K562 (cell line): ENCODE results near the gene C1R. TPM values are rescaled to one million over a fixed set of nuclear protein-coding genes. Genes with fewer than 3 reads are reported as not detected.

Experiments used
- ATAC-seq: fragments of 200-7000 bp; cut with Tn5 transposase; 3 replicates; pipeline ENCODE4 v1.9.1; 2020; ENCODE audit warnings: moderate library complexity
- BruUV-seq: library from RNA; stranded (reverse); fragments of 400-500 nt; replicated peaks from 2 replicates; lab custom pipeline; 2021; lab: Mats Ljungman, UMichigan
- CTCF ChIA-PET: fragments of 300-600 bp; formaldehyde crosslinking; extraction: SDS; loops from one replicate; lab custom pipeline; 2021; ENCODE audit warnings: low intra/inter-chr PET ratio; lab: Yijun Ruan, JAX
- POLR2A ChIA-PET: fragments of 300-600, 350-650 bp; sonication (Branson Sonifier 250); formaldehyde crosslinking; extraction: SDS; loops from one replicate; lab custom pipeline; 2021; ENCODE audit warnings: antibody characterized with exemption, inconsistent platforms; lab: Yijun Ruan, JAX
- DNase-seq, 4 experiments: peaks; one replicate each; pipeline versions ENCODE4 v3.0.0 to v3.0.0-alpha.2; 2011 to 2018; ENCODE audit warnings: low spot score in 3 of 4, mixed read lengths in 3 of 4; ENCODE audit errors: extremely low read depth in 1 of 4
- FAIRE-seq: peaks from 2 replicates; lab custom pipeline; 2011; peaks lifted over from hg19 to GRCh38; lab: Jason Lieb, UNC
- H2AFZ ChIP-seq: 2 replicates; pipeline ENCODE4 v1.6.0; 2011; ENCODE audit warnings: low read depth, low read length, control low read depth, inconsistent platforms
- H3K27ac ChIP-seq: fragments of 200-600 bp; 3 replicates; pipeline ENCODE4 v1.8.0; 2011; ENCODE audit warnings: low read depth, mild to moderate bottlenecking, control low read depth, inconsistent platforms, low read length, moderate library complexity, mixed read lengths; ENCODE audit errors: extremely low read depth
- H3K27me3 ChIP-seq, 2 experiments: fragments of 300-600 bp in 1 of 2; 2 replicates in 1 of 2; 3 replicates in 1 of 2; pipeline versions ENCODE4 v1.6.0 to v1.8.0; 2011; ENCODE audit warnings: inconsistent platforms in 2 of 2, low read length in 2 of 2, mild to moderate bottlenecking in 1 of 2, mixed read lengths in 1 of 2, moderate library complexity in 1 of 2; ENCODE audit not compliant: control insufficient read depth in 2 of 2, insufficient read depth in 2 of 2
- H3K36me3 ChIP-seq: fragments of 300-600 bp; 3 replicates; pipeline ENCODE4 v1.8.0; 2011; ENCODE audit warnings: mild to moderate bottlenecking, low read length, inconsistent platforms; ENCODE audit not compliant: control insufficient read depth, insufficient read depth
- H3K4me1 ChIP-seq, 2 experiments: fragments of 200-600 bp in 1 of 2; replicated peaks in 1 of 2; 2 replicates in 1 of 2; 3 replicates in 1 of 2; pipeline versions ENCODE4 v1.5.1 to v1.8.0; 2011; ENCODE audit warnings: inconsistent platforms in 2 of 2, low read length in 2 of 2, mild to moderate bottlenecking in 1 of 2, mixed read lengths in 1 of 2, moderate library complexity in 1 of 2; ENCODE audit not compliant: control insufficient read depth in 2 of 2, insufficient read depth in 2 of 2
- H3K4me2 ChIP-seq: 2 replicates; pipeline ENCODE4 v1.6.1; 2011; ENCODE audit warnings: low read length, control low read depth, inconsistent platforms, mixed read lengths; ENCODE audit not compliant: insufficient read depth
- H3K4me3 ChIP-seq: fragments of 200-600 bp; sonication (generic), shearing (Covaris generic); 2 replicates; pipeline ENCODE4 v1.5.1; 2016; ENCODE audit warnings: control low read depth, inconsistent platforms
- H3K79me2 ChIP-seq: fragments of 200-600 bp; 3 replicates; pipeline ENCODE4 v1.8.0; 2011; ENCODE audit warnings: low read length, inconsistent platforms; ENCODE audit not compliant: control insufficient read depth, insufficient read depth
- H3K9ac ChIP-seq, 2 experiments: 2 replicates each; pipeline versions ENCODE4 v1.6.0 to v1.6.1; 2011; ENCODE audit warnings: low read depth in 2 of 2, low read length in 2 of 2, control low read depth in 1 of 2, inconsistent platforms in 1 of 2, mild to moderate bottlenecking in 1 of 2, mixed read lengths in 1 of 2; ENCODE audit not compliant: insufficient read depth in 1 of 2
- H3K9me1 ChIP-seq: one replicate; pipeline ENCODE4 v1.6.0; 2011; ENCODE audit warnings: inconsistent platforms, mild to moderate bottlenecking, low read length, moderate library complexity; ENCODE audit not compliant: control insufficient read depth, insufficient read depth
- H3K9me3 ChIP-seq: replicated peaks from 2 replicates; pipeline ENCODE4 v1.5.1; 2011; ENCODE audit warnings: low read depth, low read length, inconsistent platforms; ENCODE audit not compliant: control insufficient read depth, insufficient read depth
- H4K20me1 ChIP-seq: replicated peaks from 2 replicates; pipeline ENCODE4 v1.6.1; 2011; ENCODE audit warnings: low read length, inconsistent platforms, mixed read lengths; ENCODE audit not compliant: control insufficient read depth, insufficient read depth
- ATF7 ChIP-seq: fragments of 450-650 bp; IDR thresholded peaks from 2 replicates; pipeline ENCODE4 v1.7.1; 2014; ENCODE audit warnings: mild to moderate bottlenecking, moderate library complexity
- EP400 ChIP-seq: fragments of 450-650 bp; IDR thresholded peaks from 2 replicates; pipeline ENCODE4 v1.6.1; 2017; ENCODE audit warnings: antibody characterized with exemption, mild to moderate bottlenecking, moderate library complexity
- GATAD2A ChIP-seq: fragments of 450-650 bp; IDR thresholded peaks from 2 replicates; pipeline ENCODE4 v1.6.1; 2017
- KLF16 ChIP-seq: IDR thresholded peaks from 2 replicates; pipeline ENCODE4 v1.6.1; 2016; ENCODE audit warnings: antibody characterized with exemption
- SOX6 ChIP-seq: fragments of 450-650 bp; IDR thresholded peaks from 2 replicates; pipeline ENCODE4 v1.6.1; 2014; ENCODE audit warnings: mild to moderate bottlenecking
- WGBS: fragments of 100-300 bp; shearing (Covaris generic); methylation state at CpG from one replicate; pipeline ENCODE4 v1.1.6; 2016; ENCODE audit warnings: low coverage, mixed read lengths; ENCODE audit not compliant: insufficient coverage; ENCODE audit errors: missing lambda C conversion rate; 5-methylcytosine and 5-hydroxymethylcytosine counted together
- in situ Hi-C: fragments of 300-500 bp; cut with MboI; formaldehyde crosslinking; loops from 4 replicates; pipeline ENCODE4 v1.15.0; 2018; ENCODE audit warnings: inconsistent platforms, mixed read lengths
- intact Hi-C: fragments of 100-400 bp; cut with micrococcal nuclease; formaldehyde crosslinking; loops from 2 replicates; pipeline ENCODE4 v1.14.2; 2022
- polyA plus RNA-seq, 8 experiments: library from polyadenylated mRNA; depleted of rRNA in 4 of 8; stranded (reverse) in 5 of 8; unstranded in 3 of 8; fragments of >200 nt; fragmentation: Nextera tagmentation in 2 of 8; fragmentation: Illumina TruSeq in 1 of 8; extraction: Ambion mirVana in 2 of 8; extraction: Trizol in 1 of 8; gene quantifications; 2 replicates each; pipeline versions ENCODE4 v1.2.1 to v1.2.3, GENCODE V29; 2011 to 2014; ENCODE audit warnings: inconsistent platforms in 1 of 8, missing spikeins in 1 of 8
- total RNA-seq, 7 experiments: library from RNA; depleted of rRNA in 6 of 7; stranded (reverse); fragments of >200 nt in 6 of 7; fragmentation: Illumina TruSeq in 2 of 7; extraction: Trizol in 2 of 7; gene quantifications; 2 replicates each; pipeline versions ENCODE4 v1.2.1 to v1.2.3, GENCODE V29; 2011 to 2021; ENCODE audit warnings: low replicate concordance in 1 of 7
- TF ChIP-seq, protein P1 (sequence below): fragments of 250-450 bp; sonication (Bioruptor Pico); IDR thresholded peaks from 2 replicates; pipeline ENCODE4 v1.8.0; 2021; ENCODE audit warnings: moderate library complexity, mild to moderate bottlenecking, inconsistent platforms
- TF ChIP-seq, protein P2 (sequence below), 2 experiments: fragments of 450-650 bp in 1 of 2; sonication (generic) in 1 of 2; formaldehyde crosslinking in 1 of 2; IDR thresholded peaks; 2 replicates each; pipeline versions ENCODE4 v1.7.1 to v1.9.0; 2016 to 2022; ENCODE audit warnings: inconsistent platforms in 1 of 2, mild to moderate bottlenecking in 1 of 2, missing genetic modification reagents in 1 of 2
- TF ChIP-seq, protein P3 (sequence below): fragments of 450-650 bp; formaldehyde crosslinking; IDR thresholded peaks from 2 replicates; pipeline ENCODE4 v1.4.0; 2022; ENCODE audit warnings: missing genetic modification characterization
- TF ChIP-seq, protein P4 (sequence below): fragments of 250-450 bp; sonication (Bioruptor Pico); IDR thresholded peaks from 2 replicates; pipeline ENCODE4 v1.5.0; 2021

Gene C1R
- total and polyA plus RNA-seq, 9 of the 15 experiments (the other 6 are each of a cell fraction or from before 2014, with no cell fraction given), result 0.07 to 1.0 (median 0.33) TPM; not detected in 1

DNA sequence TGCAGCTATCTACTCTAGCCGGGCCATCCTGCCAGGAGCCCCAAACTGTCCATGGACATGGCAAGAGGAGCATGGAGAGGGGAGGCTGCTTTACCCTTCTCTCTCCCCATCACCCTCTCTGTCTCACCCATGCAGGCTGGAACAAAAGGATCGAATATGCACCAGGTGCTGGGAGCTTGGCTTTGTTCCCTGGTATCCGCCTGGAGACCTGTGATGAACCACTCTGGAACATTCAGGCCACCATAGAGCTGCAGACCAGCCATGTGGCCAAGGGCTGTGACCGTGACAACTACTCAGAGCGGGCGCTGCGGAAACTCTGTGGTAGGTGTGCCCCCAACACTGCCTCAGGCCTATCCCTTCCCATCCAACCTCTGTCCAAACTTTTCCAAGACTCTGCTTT lies 43.8 kb upstream of the C1R start:
- CTCF ChIA-PET, result no interaction called here
- no peak for ATAC-seq
- Histone ChIP-seq H3K27me3 (no peaks in the 10 kb centered on the region), H3K4me1 (peaks cover under 1 to 14% of the 10 kb centered on the region in 2 experiments; a peak in 3 of 5 replicates), H2AFZ (no peak overlapping the region), H3K27ac (no peak overlapping the region), H3K79me2 (peaks cover 4% of the 10 kb centered on the region; the same call in 1 of the 3 replicates), H3K36me3 (peaks cover 38% of the 10 kb centered on the region; the same call in 2 of the 3 replicates), H3K9ac (no peak overlapping the region), H4K20me1 (0 out of 2 replicates have a peak, but pooled peaks cover 2% of the 10 kb centered on the region), H3K4me3 (no peak overlapping the region), H3K9me1 (no peaks in the 10 kb centered on the region), H3K4me2 (no peak overlapping the region), H3K9me3 (no peaks in the 10 kb centered on the region)
- intact Hi-C loops, result no loop called here
- no peak for FAIRE-seq
- 85% methylated on average over 7 of the region's 7 CpGs for WGBS
- POLR2A ChIA-PET, result interaction anchor here (0.7 kb wide), 1 partner anchor 92 kb away, joined by 3 read pairs; no protein-coding TSS in a partner anchor
- no peak for DNase-seq
- BruUV-seq, result no TSS peak
- in situ Hi-C loops, result no loop called here
- TF ChIP-seq, protein P1, sequence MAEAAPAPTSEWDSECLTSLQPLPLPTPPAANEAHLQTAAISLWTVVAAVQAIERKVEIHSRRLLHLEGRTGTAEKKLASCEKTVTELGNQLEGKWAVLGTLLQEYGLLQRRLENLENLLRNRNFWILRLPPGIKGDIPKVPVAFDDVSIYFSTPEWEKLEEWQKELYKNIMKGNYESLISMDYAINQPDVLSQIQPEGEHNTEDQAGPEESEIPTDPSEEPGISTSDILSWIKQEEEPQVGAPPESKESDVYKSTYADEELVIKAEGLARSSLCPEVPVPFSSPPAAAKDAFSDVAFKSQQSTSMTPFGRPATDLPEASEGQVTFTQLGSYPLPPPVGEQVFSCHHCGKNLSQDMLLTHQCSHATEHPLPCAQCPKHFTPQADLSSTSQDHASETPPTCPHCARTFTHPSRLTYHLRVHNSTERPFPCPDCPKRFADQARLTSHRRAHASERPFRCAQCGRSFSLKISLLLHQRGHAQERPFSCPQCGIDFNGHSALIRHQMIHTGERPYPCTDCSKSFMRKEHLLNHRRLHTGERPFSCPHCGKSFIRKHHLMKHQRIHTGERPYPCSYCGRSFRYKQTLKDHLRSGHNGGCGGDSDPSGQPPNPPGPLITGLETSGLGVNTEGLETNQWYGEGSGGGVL, result no peak
- TF ChIP-seq EP400 (no peak), GATAD2A (no peak), ATF7 (no peak), KLF16 (no peak), SOX6 (no peak)
- TF ChIP-seq, protein P2, sequence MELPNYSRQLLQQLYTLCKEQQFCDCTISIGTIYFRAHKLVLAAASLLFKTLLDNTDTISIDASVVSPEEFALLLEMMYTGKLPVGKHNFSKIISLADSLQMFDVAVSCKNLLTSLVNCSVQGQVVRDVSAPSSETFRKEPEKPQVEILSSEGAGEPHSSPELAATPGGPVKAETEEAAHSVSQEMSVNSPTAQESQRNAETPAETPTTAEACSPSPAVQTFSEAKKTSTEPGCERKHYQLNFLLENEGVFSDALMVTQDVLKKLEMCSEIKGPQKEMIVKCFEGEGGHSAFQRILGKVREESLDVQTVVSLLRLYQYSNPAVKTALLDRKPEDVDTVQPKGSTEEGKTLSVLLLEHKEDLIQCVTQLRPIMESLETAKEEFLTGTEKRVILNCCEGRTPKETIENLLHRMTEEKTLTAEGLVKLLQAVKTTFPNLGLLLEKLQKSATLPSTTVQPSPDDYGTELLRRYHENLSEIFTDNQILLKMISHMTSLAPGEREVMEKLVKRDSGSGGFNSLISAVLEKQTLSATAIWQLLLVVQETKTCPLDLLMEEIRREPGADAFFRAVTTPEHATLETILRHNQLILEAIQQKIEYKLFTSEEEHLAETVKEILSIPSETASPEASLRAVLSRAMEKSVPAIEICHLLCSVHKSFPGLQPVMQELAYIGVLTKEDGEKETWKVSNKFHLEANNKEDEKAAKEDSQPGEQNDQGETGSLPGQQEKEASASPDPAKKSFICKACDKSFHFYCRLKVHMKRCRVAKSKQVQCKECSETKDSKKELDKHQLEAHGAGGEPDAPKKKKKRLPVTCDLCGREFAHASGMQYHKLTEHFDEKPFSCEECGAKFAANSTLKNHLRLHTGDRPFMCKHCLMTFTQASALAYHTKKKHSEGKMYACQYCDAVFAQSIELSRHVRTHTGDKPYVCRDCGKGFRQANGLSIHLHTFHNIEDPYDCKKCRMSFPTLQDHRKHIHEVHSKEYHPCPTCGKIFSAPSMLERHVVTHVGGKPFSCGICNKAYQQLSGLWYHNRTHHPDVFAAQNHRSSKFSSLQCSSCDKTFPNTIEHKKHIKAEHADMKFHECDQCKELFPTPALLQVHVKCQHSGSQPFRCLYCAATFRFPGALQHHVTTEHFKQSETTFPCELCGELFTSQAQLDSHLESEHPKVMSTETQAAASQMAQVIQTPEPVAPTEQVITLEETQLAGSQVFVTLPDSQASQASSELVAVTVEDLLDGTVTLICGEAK (IDR thresholded peaks at IDR 0.05), result no peak
- TF ChIP-seq, protein P2 (CRISPR knock-in tag; IDR thresholded peaks at IDR 0.05), result no peak
- TF ChIP-seq, protein P3, sequence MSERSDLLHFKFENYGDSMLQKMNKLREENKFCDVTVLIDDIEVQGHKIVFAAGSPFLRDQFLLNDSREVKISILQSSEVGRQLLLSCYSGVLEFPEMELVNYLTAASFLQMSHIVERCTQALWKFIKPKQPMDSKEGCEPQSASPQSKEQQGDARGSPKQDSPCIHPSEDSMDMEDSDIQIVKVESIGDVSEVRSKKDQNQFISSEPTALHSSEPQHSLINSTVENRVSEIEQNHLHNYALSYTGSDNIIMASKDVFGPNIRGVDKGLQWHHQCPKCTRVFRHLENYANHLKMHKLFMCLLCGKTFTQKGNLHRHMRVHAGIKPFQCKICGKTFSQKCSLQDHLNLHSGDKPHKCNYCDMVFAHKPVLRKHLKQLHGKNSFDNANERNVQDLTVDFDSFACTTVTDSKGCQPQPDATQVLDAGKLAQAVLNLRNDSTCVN (CRISPR knock-in tag), result no peak
- TF ChIP-seq, protein P4, sequence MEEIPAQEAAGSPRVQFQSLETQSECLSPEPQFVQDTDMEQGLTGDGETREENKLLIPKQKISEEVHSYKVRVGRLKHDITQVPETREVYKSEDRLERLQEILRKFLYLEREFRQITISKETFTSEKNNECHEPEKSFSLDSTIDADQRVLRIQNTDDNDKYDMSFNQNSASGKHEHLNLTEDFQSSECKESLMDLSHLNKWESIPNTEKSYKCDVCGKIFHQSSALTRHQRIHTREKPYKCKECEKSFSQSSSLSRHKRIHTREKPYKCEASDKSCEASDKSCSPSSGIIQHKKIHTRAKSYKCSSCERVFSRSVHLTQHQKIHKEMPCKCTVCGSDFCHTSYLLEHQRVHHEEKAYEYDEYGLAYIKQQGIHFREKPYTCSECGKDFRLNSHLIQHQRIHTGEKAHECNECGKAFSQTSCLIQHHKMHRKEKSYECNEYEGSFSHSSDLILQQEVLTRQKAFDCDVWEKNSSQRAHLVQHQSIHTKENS (CRISPR knock-in tag), result no peak
